ENCODE measurements around the gene BASP1.
"Not testable (repeated sequence)": the region's sequence is repeated elsewhere in the genome, so short reads cannot be mapped to it uniquely, and the experiment has no call there.

Gene BASP1

GRCh38 chr5:17317473-17317872 lies 100.0 kb downstream of the BASP1 start:
- no peak overlapping the region for H3K9ac ChIP-seq (ENCODE audit: insufficient read length)
- H3K27ac ChIP-seq, result peak overlapping the region; percentile 54
- peak overlapping the region; percentile 29 for H3K4me3 ChIP-seq
- TF ChIP-seq EZH2 (IDR thresholded peaks at IDR 0.05), result no peak
- TF ChIP-seq POLR2AphosphoS5 (IDR thresholded peaks at IDR 0.05; ENCODE audit: borderline replicate concordance, low read depth, low read length), result no peak
- no peak for TF ChIP-seq FOXP2 (optimal IDR thresholded peaks at IDR 0.05; ENCODE audit: control extremely low read depth, extremely low read length, insufficient read depth)
- DNase-seq (ENCODE audit: low read depth, low spot score), result no peak
- no peaks in the 10 kb centered on the region for H3K36me3 ChIP-seq (ENCODE audit: insufficient read depth, low read length)
- no peaks in the 10 kb centered on the region for H3K9me3 ChIP-seq (ENCODE audit: low read depth, low read length)

- DNase-seq (ENCODE audit: low read depth, low spot score); H3K27ac ChIP-seq; H3K4me3 ChIP-seq; H3K9ac ChIP-seq (ENCODE audit: insufficient read length); H3K9me3 ChIP-seq (ENCODE audit: low read depth, low read length); H3K36me3 ChIP-seq (ENCODE audit: insufficient read depth, low read length): not testable (repeated sequence)
Observed at GRCh38 chr5:17319095-17319494, 101.7 kb downstream of the BASP1 start.

- TF ChIP-seq POLR2AphosphoS5 (IDR thresholded peaks at IDR 0.05; ENCODE audit: borderline replicate concordance, low read depth, low read length), result no peak
- no peak for TF ChIP-seq FOXP2 (optimal IDR thresholded peaks at IDR 0.05; ENCODE audit: control extremely low read depth, extremely low read length, insufficient read depth)
- no peak for TF ChIP-seq EZH2 (IDR thresholded peaks at IDR 0.05)
- H3K4me3 ChIP-seq, result no peak overlapping the region
- H3K36me3 ChIP-seq (ENCODE audit: insufficient read depth, low read length), result no peaks in the 10 kb centered on the region
- no peaks in the 10 kb centered on the region for H3K9me3 ChIP-seq (ENCODE audit: low read depth, low read length)
- H3K27ac ChIP-seq, result no peak overlapping the region
- no peak overlapping the region for H3K9ac ChIP-seq (ENCODE audit: insufficient read length)
- no peak for DNase-seq (ENCODE audit: low read depth, low spot score)
Observed at GRCh38 chr5:17325770-17326599, 108.6 kb downstream of the BASP1 start.
